Gastroesophageal sphincter (tissue), 4 donors: ENCODE measurements around the gene MYL11. TPM values are rescaled to one million over a fixed set of nuclear protein-coding genes. Genes with fewer than 3 reads are reported as not detected.
A peak's percentile ranks its signal among the peaks of the same experiment; 100 is the strongest.

Source experiments
- ATAC-seq: fragments of 150-250 bp; one replicate; pipeline ENCODE4 v1.9.1; 2016; ENCODE audit warnings: mild to moderate bottlenecking, moderate library complexity
- H3K27ac ChIP-seq, 4 donors: fragments of 200-600 bp; sonication (generic) in 3 of 4; 1 replicate in 3 of 4; 2 replicates in 1 of 4; pipeline ENCODE4 v1.5.1; 2016 to 2019
- H3K27me3 ChIP-seq: fragments of 200-600 bp; sonication (generic); one replicate; pipeline ENCODE4 v1.5.1; 2019
- H3K36me3 ChIP-seq, 2 donors: fragments of 200-600 bp; sonication (generic); one replicate each; pipeline ENCODE4 v1.5.1; 2019; ENCODE audit warnings: control low read depth in 1 of 2
- H3K4me1 ChIP-seq, 3 donors: fragments of 200-600 bp; sonication (generic); 1 replicate in 2 of 3; 2 replicates in 1 of 3; pipeline ENCODE4 v1.5.1; 2016 to 2019; ENCODE audit warnings: control low read depth in 2 of 3
- H3K4me3 ChIP-seq, 2 donors: fragments of 200-600 bp; sonication (generic); one replicate each; pipeline ENCODE4 v1.5.1; 2019; ENCODE audit warnings: mild to moderate bottlenecking in 1 of 2, moderate library complexity in 1 of 2
- H3K9me3 ChIP-seq, 3 donors: fragments of 200-600 bp; sonication (generic); one replicate each; pipeline ENCODE4 v1.5.1; 2017 to 2019; ENCODE audit warnings: control low read depth in 2 of 3
- EP300 ChIP-seq: sonication (generic); formaldehyde crosslinking; IDR thresholded peaks from one replicate; pipeline ENCODE4 v1.6.1; 2017; ENCODE audit warnings: antibody characterized with exemption, mild to moderate bottlenecking
- POLR2A ChIP-seq, 2 donors: fragments of 450-650 bp; IDR thresholded peaks; one replicate each; pipeline ENCODE4 v1.6.1; 2017; ENCODE audit warnings: antibody characterized with exemption in 2 of 2, mild to moderate bottlenecking in 2 of 2, moderate library complexity in 1 of 2
- POLR2AphosphoS5 ChIP-seq: sonication (generic); formaldehyde crosslinking; IDR thresholded peaks from one replicate; pipeline ENCODE4 v1.6.1; 2017; ENCODE audit warnings: antibody characterized with exemption
- WGBS, 2 donors: methylation state at CpG; one replicate each; pipeline ENCODE4 v1.1.5; 2018; ENCODE audit warnings: low coverage in 1 of 2; 5-methylcytosine and 5-hydroxymethylcytosine counted together
- total RNA-seq, 4 donors: library from RNA; depleted of rRNA; stranded (reverse); fragments of >200 nt; gene quantifications; one replicate each; pipeline ENCODE4 v1.1.0, GENCODE V29; 2016
- TF ChIP-seq, protein P1 (sequence below), 4 experiments: fragments of 200-600 bp in 2 of 4; fragments of 450-650 bp in 2 of 4; sonication (generic) in 1 of 4; IDR thresholded peaks; one replicate each; pipeline ENCODE4 v1.5.1; 2017 to 2019; ENCODE audit warnings: antibody characterized with exemption in 4 of 4, mild to moderate bottlenecking in 2 of 4, moderate library complexity in 2 of 4

The MYL11 gene
- total RNA-seq, 4 donors from 2014 or later = not detected

DNA sequence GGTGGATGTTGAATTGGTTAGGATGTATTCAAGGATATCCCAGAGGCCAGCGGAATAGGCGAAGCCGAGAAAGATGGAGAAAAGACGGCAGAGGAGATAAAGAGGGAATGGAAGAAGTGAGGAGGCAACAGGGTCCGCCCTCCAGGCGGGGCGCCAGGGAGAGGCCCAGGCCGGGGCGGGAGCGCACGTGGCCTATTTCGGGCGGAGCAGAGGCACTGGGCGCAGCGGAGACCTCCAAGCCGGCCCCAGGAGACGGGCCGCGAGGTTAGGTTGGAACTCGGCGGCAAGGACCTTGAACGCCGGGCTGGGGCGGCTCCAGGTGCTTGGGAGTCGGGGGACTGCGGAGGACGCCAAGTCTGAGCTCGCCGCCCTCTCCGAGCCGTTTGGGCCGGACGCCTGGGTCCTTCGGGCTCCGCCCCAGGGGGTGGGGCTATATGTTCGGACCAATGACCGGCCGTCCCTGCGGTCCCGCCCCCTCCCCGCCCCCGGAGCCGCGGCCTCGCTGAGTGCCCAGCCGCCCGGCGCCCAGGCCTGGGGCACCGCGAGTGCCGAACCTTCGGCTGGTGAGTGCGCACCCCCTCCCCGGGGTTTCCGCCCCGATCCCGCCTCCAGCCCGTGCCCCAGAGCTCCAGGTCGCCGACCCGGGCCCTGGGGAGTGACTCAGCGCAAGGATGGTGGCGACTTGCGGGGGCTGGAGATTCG is 32.7 kb downstream of the MYL11 start, which contains the start of gene ZNF771:
ZNF771 (plus strand) TSS at position 505 of the 702 bp plus-strand sequence. CDS start 448 bp downstream, outside the sequence.
- no peaks in the 10 kb centered on the region for H3K27me3 ChIP-seq
- peaks cover 0 to 39% (median 14%) of the 10 kb centered on the region in 3 donors for H3K4me1 ChIP-seq
- TF ChIP-seq POLR2A (IDR thresholded peaks at IDR 0.05) (peak; percentile 67 to 72), POLR2AphosphoS5 (peak; percentile 67), EP300 (no peak)
- TF ChIP-seq, protein P1, sequence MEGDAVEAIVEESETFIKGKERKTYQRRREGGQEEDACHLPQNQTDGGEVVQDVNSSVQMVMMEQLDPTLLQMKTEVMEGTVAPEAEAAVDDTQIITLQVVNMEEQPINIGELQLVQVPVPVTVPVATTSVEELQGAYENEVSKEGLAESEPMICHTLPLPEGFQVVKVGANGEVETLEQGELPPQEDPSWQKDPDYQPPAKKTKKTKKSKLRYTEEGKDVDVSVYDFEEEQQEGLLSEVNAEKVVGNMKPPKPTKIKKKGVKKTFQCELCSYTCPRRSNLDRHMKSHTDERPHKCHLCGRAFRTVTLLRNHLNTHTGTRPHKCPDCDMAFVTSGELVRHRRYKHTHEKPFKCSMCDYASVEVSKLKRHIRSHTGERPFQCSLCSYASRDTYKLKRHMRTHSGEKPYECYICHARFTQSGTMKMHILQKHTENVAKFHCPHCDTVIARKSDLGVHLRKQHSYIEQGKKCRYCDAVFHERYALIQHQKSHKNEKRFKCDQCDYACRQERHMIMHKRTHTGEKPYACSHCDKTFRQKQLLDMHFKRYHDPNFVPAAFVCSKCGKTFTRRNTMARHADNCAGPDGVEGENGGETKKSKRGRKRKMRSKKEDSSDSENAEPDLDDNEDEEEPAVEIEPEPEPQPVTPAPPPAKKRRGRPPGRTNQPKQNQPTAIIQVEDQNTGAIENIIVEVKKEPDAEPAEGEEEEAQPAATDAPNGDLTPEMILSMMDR (IDR thresholded peaks at IDR 0.05) = peak in 1 of 4 experiments; percentile 12
- no peaks in the 10 kb centered on the region for H3K9me3 ChIP-seq
- peak within 1 kb of the TSS; percentile 67 to 82 for H3K4me3 ChIP-seq
- H3K27ac ChIP-seq = peak within 1 kb of the TSS; percentile 87 to 98 (median 90)
- H3K36me3 ChIP-seq = peaks cover 0 to 11% of the 10 kb centered on the region in 2 donors
- ATAC-seq = peak; percentile 98
- 0% methylated on average over 21 to 32 of the region's 65 CpGs for WGBS, 2 donors

DNA sequence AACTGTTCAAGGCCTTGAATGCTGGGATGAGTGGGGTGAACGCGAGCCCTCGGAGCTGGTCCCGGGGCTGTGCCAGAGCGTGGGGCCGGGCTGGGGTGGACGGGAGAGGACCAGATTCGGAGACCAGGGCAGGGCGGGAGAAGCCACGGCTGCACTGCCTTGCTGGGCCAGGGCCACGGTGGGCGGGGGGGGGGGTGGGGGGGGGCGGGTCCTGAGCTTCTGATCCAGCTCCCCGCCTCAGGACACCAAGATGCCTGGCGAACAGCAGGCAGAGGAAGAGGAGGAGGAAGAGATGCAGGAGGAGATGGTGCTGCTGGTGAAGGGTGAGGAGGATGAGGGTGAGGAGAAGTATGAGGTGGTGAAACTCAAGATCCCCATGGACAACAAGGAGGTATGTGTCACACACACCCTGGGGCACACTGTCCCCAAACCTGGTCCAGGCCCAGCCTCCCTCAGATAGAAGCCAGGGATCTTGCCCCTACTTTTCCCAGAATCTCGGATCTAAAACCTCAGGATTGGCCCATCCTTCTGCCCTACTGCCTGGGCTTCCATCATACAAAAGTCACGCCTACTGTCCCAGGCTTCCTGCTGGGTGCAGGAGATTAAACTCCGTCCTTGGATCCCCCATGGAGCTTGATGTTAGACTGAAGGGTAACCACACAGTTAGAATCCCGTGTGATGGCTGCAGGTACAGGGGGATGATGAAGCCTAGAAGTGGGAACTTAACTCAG is 33.4 kb downstream of the MYL11 start:
- Histone ChIP-seq H3K4me3 (peak overlapping the region; percentile 67 to 82), H3K27me3 (no peaks in the 10 kb centered on the region), H3K4me1 (peaks cover 0 to 39% (median 14%) of the 10 kb centered on the region in 3 donors), H3K36me3 (peaks cover 0 to 14% of the 10 kb centered on the region in 2 donors), H3K9me3 (no peaks in the 10 kb centered on the region), H3K27ac (peak overlapping the region; percentile 87 to 98 (median 90))
- peak; percentile 57 for ATAC-seq
- 5 to 7% methylated on average over 4 to 13 of the region's 19 CpGs for WGBS, 2 donors
- TF ChIP-seq EP300 (no peak), POLR2A (IDR thresholded peaks at IDR 0.05) (no peak), POLR2AphosphoS5 (no peak)
- TF ChIP-seq, protein P1 (IDR thresholded peaks at IDR 0.05) = no peak

DNA sequence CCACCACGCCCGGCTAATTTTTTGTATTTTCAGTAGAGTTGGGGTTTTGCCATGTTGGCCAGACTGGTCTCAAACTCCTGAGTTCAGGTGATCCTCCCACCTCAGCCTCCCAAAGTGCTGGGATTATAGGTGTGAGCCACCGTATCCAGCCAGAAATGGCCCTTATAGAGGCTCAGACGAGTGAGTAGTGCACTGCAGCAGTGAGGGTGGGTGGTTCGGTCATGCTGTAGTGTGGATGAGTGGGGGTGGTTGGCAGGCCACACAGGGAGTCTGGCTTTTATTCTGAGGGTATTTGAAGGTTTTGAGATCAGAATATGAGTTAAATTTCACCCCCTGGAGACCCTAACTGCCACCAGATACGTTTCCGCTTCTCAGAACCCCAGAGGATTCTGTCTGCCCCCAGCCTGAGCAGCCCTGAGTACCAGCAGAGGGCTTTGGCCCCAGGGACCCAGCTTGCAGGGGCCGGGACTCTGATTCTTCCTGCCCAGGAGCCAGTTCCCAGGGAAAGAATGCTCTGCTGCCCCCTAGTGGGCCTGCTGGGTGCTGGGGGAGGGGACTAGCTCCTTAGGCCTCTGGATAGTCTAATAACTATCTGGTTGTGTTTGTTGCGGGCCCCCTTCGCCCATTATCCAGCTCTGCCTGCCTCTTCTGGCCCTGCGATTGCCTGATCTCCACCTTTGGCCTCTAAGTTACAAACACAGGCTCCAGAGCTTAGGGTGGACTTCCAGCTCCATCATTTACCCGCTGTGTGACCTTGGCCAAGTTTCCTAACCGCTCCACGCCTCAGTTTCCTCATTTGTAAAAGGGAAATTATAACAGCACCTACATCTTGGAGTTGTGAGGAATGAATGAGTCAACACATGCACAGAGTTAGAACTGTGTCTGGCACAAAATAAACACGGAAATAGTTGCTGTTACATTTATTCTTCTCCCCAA is 34.8 kb downstream of the MYL11 start:
- TF ChIP-seq, protein P1 (IDR thresholded peaks at IDR 0.05) = peak in 3 of 4 experiments; percentile 87 to 96 (median 92)
- TF ChIP-seq POLR2A (IDR thresholded peaks at IDR 0.05) = no peak
- H3K27ac ChIP-seq = peak overlapping the region in 3 of 4 donors; percentile 56 to 89 (median 58)
- H3K4me1 ChIP-seq = peaks cover 0 to 39% (median 14%) of the 10 kb centered on the region in 3 donors
- ATAC-seq = peak; percentile 66
- 33 to 39% methylated on average over 11 to 12 of the region's 15 CpGs for WGBS, 2 donors
- H3K4me3 ChIP-seq = no peak overlapping the region
- H3K9me3 ChIP-seq = no peaks in the 10 kb centered on the region
- H3K36me3 ChIP-seq = peaks cover 0 to 25% of the 10 kb centered on the region in 2 donors
- H3K27me3 ChIP-seq = no peaks in the 10 kb centered on the region

DNA sequence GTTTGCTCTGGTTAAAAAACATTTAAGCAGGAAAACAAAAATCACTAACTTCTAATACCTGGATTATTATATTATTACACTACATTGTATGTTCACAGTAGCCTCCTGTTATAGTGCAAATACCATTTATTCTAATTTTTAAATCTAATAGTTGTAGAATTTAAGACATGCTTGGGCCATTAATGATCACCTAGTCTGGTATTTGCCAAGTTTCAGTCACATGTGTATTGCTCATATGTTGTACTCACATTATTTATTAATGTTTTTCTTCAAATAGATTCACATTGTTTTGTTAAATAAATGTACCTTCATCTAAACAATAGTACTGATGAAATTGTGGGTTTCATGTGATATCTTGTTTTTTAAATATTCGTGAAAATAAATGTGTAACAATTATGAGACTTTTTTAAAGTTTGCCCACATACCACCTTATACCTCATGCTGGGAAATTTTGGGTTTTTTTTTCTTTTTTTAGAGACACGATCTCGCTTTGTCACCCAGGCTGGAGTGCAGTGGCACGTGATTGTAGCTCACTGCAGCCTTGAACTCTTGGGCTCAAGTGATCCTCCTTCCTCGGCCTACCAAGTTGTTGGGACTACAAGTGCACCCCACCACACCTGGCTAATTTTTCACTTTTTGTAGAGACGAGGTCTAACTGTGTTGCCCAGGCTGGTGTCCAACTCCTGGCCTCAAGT is 38.7 kb downstream of the MYL11 start:
- WGBS, 2 donors = 81 to 87% methylated on average over 4 to 6 of the region's 6 CpGs
- no peak overlapping the region for H3K4me3 ChIP-seq
- no peak for ATAC-seq
- no peaks in the 10 kb centered on the region for H3K9me3 ChIP-seq
- TF ChIP-seq, protein P1 (IDR thresholded peaks at IDR 0.05) = no peak
- TF ChIP-seq POLR2A (IDR thresholded peaks at IDR 0.05) = no peak
- no peak for TF ChIP-seq EP300
- TF ChIP-seq POLR2AphosphoS5 = no peak
- H3K27me3 ChIP-seq = no peaks in the 10 kb centered on the region
- H3K36me3 ChIP-seq = peaks cover 0 to 28% of the 10 kb centered on the region in 2 donors
- peaks cover 0 to 42% (median 11%) of the 10 kb centered on the region in 3 donors for H3K4me1 ChIP-seq
- no peak overlapping the region for H3K27ac ChIP-seq
